ENCODE measurements around the gene PGD.

PGD gene

DNA sequence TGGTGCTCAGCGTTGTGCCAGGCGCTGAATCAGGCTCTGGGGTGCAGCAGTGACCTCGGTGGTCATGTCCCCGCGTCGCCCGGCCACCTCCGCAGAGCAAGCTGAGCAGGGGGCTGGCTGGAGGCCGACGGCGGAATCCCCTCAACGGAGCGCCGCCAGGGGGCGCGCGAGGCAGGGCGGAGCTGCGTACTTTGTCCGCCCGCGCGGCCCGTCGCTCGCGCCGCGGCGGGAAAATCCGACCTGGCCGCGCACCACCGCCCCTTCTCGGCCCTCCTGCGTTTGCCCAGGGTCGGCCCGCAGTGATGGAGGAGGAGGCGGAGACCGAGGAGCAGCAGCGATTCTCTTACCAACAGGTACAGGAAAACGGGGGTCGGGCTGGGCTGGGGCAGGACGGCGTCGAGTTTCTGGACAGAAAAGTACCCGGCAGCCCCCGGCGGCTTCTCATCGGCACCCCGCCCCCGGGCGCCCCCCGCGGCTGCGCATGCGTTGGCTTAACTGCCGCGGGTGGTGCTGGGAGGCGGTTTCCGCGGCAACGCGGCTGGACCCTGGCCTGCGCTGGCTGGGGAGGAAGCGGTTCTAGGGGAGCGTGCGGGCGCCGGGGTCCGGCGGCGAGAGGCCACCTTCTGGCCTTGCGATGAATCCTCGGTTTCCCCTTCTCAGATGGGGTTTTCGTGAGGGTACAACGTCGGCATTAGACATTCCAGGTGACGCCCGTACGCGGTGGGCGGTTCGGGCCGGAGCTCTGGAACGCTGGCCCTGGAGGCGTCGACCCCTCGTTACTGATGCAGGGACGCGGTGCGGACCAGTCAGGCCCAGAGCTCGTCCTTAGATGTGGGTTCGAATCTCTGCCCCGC lies 31.6 kb downstream of the PGD start, which contains the start of gene CENPS:
TSS of gene CENPS (plus strand) at position 218 of the 854 bp plus-strand sequence. CDS start at position 303, 85 bp downstream.
- peak; percentile 89 for DNase-seq
- in situ Hi-C loops (cut with HindIII; ENCODE audit: low pct_ligation_motif_present, low pct_unique_long_range_greater_than_20kb, low sequenced_read_pairs), result no loop called here

- in situ Hi-C loops (cut with HindIII; ENCODE audit: low pct_ligation_motif_present, low pct_unique_long_range_greater_than_20kb, low sequenced_read_pairs), result no loop called here
Measured at GRCh38 chr1:10431070-10431730, 32.3 kb downstream of the PGD start.

GRCh38 chr1:10432910-10433700 lies 34.2 kb downstream of the PGD start:
- in situ Hi-C loops (cut with HindIII; ENCODE audit: low pct_ligation_motif_present, low pct_unique_long_range_greater_than_20kb, low sequenced_read_pairs), result no loop called here

More at GRCh38 chr1:10431070-10431730, 32.3 kb downstream of the PGD start:
- peak; percentile 26 for DNase-seq

DNA sequence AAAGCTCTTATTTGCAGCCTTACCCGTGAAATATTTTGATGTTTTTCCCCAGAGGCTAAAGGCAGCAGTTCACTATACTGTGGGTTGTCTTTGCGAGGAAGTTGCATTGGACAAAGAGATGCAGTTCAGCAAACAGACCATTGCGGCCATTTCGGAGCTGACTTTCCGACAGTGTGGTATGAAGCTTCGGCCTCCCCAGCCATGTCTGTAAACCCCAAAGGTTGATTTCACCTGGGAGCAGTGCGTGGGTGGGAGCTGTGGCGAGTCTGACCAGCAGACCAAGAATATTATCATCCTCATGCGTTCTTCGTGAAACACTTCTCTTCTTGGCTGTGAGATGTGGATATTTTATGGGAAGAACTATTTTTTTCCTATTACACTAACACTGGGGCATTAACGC lies 34.9 kb downstream of the PGD start:
- no peak for DNase-seq
- in situ Hi-C loops (cut with HindIII; ENCODE audit: low pct_ligation_motif_present, low pct_unique_long_range_greater_than_20kb, low sequenced_read_pairs), result no loop called here

More at GRCh38 chr1:10432910-10433700, 34.2 kb downstream of the PGD start:
- DNase-seq, result no peak

DNA sequence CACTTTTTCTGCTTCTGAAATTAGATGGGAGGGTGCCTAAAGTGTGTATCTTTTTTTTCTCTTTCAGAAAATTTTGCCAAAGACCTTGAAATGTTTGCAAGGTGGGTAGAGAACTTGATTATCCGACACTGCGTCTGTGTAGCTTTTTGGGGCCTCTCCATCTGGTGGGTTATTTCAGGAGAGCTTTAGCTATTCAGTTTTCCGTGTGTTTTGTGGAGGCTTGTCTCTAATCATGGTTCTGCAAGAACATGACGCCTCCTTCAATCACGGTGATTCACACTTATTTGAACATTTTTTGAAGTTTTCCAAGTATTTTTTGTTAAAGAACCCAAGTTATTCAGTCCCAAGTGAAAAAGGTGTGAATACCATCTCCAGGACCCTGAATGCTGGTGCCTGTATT lies 35.7 kb downstream of the PGD start:
- no peak for DNase-seq
- in situ Hi-C loops (cut with HindIII; ENCODE audit: low pct_ligation_motif_present, low pct_unique_long_range_greater_than_20kb, low sequenced_read_pairs), result no loop called here

DNA sequence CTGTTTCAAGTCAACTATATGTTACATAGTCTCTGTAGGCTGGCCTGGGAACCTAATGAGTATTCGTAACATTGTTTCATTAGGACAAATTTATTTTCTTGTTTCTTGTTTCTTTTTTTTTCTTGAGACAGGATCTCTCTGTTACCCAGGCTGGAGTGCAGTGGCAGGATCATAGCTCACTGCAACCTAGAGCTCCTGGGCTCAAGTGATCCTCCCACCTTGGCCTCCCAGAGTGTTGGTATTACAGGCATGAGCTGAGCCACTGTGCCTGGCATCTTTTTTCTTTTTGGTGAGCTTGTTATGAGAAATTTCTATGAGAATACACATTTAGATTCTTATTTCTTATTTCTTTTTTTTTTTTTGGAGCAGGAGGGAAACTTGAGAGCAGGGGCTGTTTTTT lies 38.2 kb downstream of the PGD start:
- in situ Hi-C loops (cut with HindIII; ENCODE audit: low pct_ligation_motif_present, low pct_unique_long_range_greater_than_20kb, low sequenced_read_pairs), result no loop called here
- no peak for DNase-seq

GRCh38 chr1:10438677-10439163 lies 39.9 kb downstream of the PGD start:
- DNase-seq, result no peak
- in situ Hi-C loops (cut with HindIII; ENCODE audit: low pct_ligation_motif_present, low pct_unique_long_range_greater_than_20kb, low sequenced_read_pairs), result no loop called here

- in situ Hi-C loops (cut with HindIII; ENCODE audit: low pct_ligation_motif_present, low pct_unique_long_range_greater_than_20kb, low sequenced_read_pairs), result no loop called here
Measured at GRCh38 chr1:10440305-10440704, 41.4 kb downstream of the PGD start.

GRCh38 chr1:10440794-10441193 lies 41.9 kb downstream of the PGD start:
- no peak for DNase-seq
- in situ Hi-C loops (cut with HindIII; ENCODE audit: low pct_ligation_motif_present, low pct_unique_long_range_greater_than_20kb, low sequenced_read_pairs), result no loop called here

More at GRCh38 chr1:10440305-10440704, 41.4 kb downstream of the PGD start:
- no peak for DNase-seq

DNA sequence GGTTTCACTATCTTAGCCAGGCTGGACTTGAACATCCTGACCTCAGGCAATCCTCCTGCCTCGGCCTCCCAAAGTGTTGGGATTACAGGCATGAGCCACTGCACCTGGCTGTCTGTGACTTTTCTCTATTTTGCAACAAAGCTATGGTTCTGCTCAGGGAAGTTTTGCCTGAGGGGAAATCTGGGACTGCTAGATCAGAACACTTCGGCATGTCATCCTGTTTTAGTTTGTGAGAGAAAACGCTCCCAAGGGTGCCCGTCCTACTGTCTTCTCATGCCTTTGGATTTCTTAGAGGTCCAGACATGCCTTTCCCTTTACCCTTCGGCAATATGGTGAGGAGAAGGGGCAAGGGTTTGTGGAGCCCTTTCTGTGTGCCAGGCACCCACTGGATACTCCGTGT lies 45.4 kb downstream of the PGD start:
- no peak for DNase-seq
- in situ Hi-C loops (cut with HindIII; ENCODE audit: low pct_ligation_motif_present, low pct_unique_long_range_greater_than_20kb, low sequenced_read_pairs), result no loop called here

DNA sequence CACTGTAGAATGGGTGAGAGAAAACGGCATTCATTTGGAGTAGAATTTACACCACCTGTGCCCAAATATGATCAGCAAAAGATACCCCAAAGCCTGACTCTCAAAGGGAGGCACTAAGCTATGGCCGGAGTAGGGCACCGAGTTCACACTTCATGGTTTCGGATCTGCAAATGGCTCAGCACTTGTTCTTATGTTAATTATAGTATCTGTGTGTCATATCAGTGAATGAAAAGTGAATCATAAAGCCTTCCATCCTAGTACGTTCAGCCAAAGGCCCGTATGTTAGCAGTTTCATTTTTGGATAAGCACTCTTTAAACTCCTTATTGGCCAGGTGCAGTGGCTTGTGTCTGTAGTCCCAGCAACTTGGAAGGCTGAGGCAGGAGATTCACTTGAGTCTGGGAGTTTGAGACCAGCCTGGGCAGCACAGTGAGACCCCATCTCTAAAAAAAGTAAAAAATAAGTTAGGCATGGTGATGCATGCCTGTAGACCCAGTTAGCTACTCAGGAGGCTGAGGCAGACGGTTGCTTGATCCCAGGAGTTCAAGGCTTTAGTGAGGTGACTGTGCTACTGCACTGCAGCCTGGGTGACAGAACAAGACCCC lies 46.0 kb downstream of the PGD start:
- DNase-seq, result no peak
- in situ Hi-C loops (cut with HindIII; ENCODE audit: low pct_ligation_motif_present, low pct_unique_long_range_greater_than_20kb, low sequenced_read_pairs), result no loop called here

DNA sequence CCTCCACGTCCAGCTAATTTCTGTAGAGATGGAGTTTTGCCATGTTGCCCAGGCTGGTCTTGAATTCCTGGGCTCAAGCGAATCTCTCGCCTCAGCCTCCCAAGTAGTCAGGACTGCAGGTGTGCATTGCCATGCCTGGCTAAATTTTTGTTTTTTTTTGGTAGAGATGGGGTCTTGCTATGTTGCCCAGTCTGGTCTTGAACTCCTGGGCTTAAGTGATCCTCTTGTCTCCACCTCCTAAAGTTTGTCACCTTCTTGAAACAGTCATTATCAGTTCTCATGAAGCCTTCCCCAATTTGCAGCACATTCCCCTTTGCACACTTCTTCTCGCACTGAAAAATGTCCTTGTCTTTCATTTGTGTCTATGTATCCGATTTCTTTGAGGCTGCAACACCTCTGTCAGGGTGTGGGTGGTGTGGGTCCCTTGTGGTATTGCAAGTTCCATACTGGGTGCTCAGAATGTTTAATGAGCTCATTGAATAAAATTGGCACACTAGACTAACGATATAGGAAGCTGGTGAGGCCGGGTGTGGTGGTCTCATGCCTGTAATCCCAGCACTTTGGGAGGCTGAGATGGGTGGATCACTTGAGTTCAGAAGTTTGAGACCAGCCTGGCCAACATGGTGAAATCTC lies 48.0 kb downstream of the PGD start:
- in situ Hi-C loops (cut with HindIII; ENCODE audit: low pct_ligation_motif_present, low pct_unique_long_range_greater_than_20kb, low sequenced_read_pairs), result no loop called here
- DNase-seq, result no peak

DNA sequence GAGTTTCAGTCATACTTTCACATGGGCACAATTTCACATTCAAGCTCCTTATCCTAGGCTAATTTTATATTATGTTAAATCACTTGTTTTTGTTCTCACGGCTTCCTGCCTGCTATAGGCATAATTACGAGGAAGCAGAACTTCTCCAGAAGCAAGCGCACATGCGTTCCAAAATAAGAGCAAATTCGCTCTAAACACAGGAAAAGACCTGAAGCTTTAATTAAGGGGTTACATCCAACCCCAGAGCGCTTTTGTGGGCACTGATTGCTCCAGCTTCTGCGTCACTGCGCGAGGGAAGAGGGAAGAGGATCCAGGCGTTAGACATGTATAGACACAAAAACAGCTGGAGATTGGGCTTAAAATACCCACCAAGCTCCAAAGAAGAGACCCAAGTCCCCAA lies 50.9 kb downstream of the PGD start, which contains the start of gene CORT:
TSS of gene CORT (plus strand) at position 281 of the 400 bp plus-strand sequence. CDS start 193 bp downstream, outside the sequence.
- in situ Hi-C loops (cut with HindIII; ENCODE audit: low pct_ligation_motif_present, low pct_unique_long_range_greater_than_20kb, low sequenced_read_pairs), result no loop called here

GRCh38 chr1:10450156-10450814 lies 51.4 kb downstream of the PGD start:
- in situ Hi-C loops (cut with HindIII; ENCODE audit: low pct_ligation_motif_present, low pct_unique_long_range_greater_than_20kb, low sequenced_read_pairs), result no loop called here

More for the DNA sequence above, 50.9 kb downstream of the PGD start, which contains the start of gene CORT:
- DNase-seq, result no peak

DNA sequence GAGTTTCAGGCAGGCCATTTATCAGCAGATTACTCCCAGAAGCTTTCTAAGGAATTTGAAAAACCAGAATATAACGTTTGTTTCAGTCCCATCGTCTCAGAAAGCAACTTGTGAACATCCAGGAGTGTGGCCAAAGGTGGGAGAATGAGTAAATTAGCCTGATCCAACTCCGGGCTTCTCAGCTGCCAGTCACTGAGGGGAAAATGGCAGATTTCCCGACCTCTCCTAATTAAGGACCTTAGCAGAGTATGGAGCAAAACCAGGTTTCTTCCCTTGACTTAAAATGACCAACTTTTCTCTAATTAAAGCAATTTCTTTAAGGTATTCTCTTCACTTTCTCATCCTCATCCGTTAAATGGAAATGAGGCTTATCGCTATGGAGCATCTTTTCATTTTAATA lies 52.0 kb downstream of the PGD start:
- DNase-seq, result no peak
- in situ Hi-C loops (cut with HindIII; ENCODE audit: low pct_ligation_motif_present, low pct_unique_long_range_greater_than_20kb, low sequenced_read_pairs), result no loop called here

More at GRCh38 chr1:10450156-10450814, 51.4 kb downstream of the PGD start:
- DNase-seq, result no peak

GRCh38 chr1:10451287-10451686 lies 52.4 kb downstream of the PGD start:
- in situ Hi-C loops (cut with HindIII; ENCODE audit: low pct_ligation_motif_present, low pct_unique_long_range_greater_than_20kb, low sequenced_read_pairs), result no loop called here
- DNase-seq, result no peak

GRCh38 chr1:10456048-10456447 lies 57.2 kb downstream of the PGD start:
- in situ Hi-C loops (cut with HindIII; ENCODE audit: low pct_ligation_motif_present, low pct_unique_long_range_greater_than_20kb, low sequenced_read_pairs), result no loop called here
- DNase-seq, result no peak
